GM12891 (cell line): ENCODE data around the gene CLIP4.

Experiments used
- PAX5 ChIP-seq: IDR thresholded peaks from 2 replicates; pipeline ENCODE4 v1.6.1; 2011; ENCODE audit warnings: low read length, moderate library complexity, mild to moderate bottlenecking; ENCODE audit not compliant: insufficient read depth, severe bottlenecking
- POLR2A ChIP-seq: IDR thresholded peaks from 2 replicates; pipeline ENCODE4 v1.6.1; 2011; ENCODE audit warnings: low read depth, low read length, control low read depth
- POLR2AphosphoS5 ChIP-seq: IDR thresholded peaks from 2 replicates; pipeline ENCODE4 v1.6.1; 2011; ENCODE audit warnings: low read depth, low read length, control low read depth
- POU2F2 ChIP-seq: IDR thresholded peaks from 2 replicates; pipeline ENCODE4 v1.6.1; 2011; ENCODE audit warnings: low read depth, mild to moderate bottlenecking, control low read depth, low read length, moderate library complexity
- SPI1 ChIP-seq: IDR thresholded peaks from 2 replicates; pipeline ENCODE4 v1.6.1; 2011; ENCODE audit warnings: low read depth, low read length, control low read depth
- TAF1 ChIP-seq: IDR thresholded peaks from 2 replicates; pipeline ENCODE4 v1.6.1; 2011; ENCODE audit warnings: low read depth, low read length, control low read depth

DNA sequence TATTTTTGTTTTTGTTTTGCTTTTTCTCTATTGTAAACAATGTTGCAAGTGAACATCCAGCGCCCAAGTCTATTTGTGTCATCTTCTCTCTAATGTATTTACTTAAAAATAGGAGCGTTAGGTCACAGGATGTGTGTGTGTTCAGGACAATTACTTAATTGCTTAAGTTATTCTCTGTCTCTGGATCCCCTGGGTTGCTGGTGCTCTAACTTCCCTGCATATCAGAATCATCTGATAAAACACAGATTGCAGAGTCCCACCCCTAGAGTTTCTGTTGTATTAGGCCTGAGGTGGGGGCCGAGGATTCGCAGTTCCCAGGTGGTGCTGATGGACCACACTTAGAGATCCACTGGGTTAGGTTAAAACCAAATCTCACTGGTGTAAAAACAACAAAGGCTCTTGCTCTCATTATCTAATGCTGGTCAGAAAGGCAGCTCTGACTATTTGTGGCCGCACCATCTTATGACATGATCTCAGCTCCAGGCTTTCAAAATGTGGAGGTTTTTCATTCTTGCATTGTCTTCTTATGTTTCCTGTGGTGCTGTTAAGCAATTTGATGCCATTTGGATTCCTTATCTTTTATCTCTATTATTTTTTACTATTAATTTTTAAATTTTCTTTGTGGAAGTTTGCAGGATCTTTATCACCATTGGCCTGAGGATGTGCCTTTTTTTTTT, 87.7 kb downstream of the CLIP4 start:
- no peak for TF ChIP-seq TAF1
- no peak for TF ChIP-seq POLR2A
- no peak for TF ChIP-seq POLR2AphosphoS5
- TF ChIP-seq SPI1, result no peak
- no peak for TF ChIP-seq PAX5
- TF ChIP-seq POU2F2, result no peak
